GM18499 (cell line): ENCODE results near the gene LRRC4C.

Experiments used
- ATAC-seq: cut with Tn5 transposase; IDR thresholded peaks from one replicate; pipeline ENCODE4 v1.9.1; 2021; ENCODE audit warnings: moderate number of reproducible peaks; ENCODE audit not compliant: insufficient read depth, unreplicated experiment

LRRC4C gene

GRCh38 chr11:40421208-40421981 lies 1038.1 kb downstream of the LRRC4C start:
- ATAC-seq, result no peak

- ATAC-seq, result no peak
Measured at GRCh38 chr11:40417627-40418026, 1041.8 kb downstream of the LRRC4C start.

GRCh38 chr11:40407355-40407754 lies 1052.1 kb downstream of the LRRC4C start:
- no peak for ATAC-seq

- no peak for ATAC-seq
Measured at GRCh38 chr11:40405614-40406013, 1053.8 kb downstream of the LRRC4C start.

GRCh38 chr11:40403321-40403720 lies 1056.1 kb downstream of the LRRC4C start:
- no peak for ATAC-seq

GRCh38 chr11:40401132-40401853 lies 1058.2 kb downstream of the LRRC4C start:
- ATAC-seq, result no peak

- ATAC-seq, result no peak
Measured at GRCh38 chr11:40397141-40397540, 1062.3 kb downstream of the LRRC4C start.

- no peak for ATAC-seq
Measured at GRCh38 chr11:40393511-40393910, 1065.9 kb downstream of the LRRC4C start.

GRCh38 chr11:40391679-40392078 lies 1067.8 kb downstream of the LRRC4C start:
- ATAC-seq, result no peak

- no peak for ATAC-seq
Measured at GRCh38 chr11:40388097-40388818, 1071.2 kb downstream of the LRRC4C start.

GRCh38 chr11:40387240-40387980 lies 1072.0 kb downstream of the LRRC4C start:
- no peak for ATAC-seq

GRCh38 chr11:40384991-40385390 lies 1074.5 kb downstream of the LRRC4C start:
- no peak for ATAC-seq

- no peak for ATAC-seq
Measured at GRCh38 chr11:40381481-40381880, 1078.0 kb downstream of the LRRC4C start.

- no peak for ATAC-seq
Measured at GRCh38 chr11:40380835-40381234, 1078.6 kb downstream of the LRRC4C start.

GRCh38 chr11:40376331-40376730 lies 1083.1 kb downstream of the LRRC4C start:
- ATAC-seq, result no peak

- no peak for ATAC-seq
Measured at GRCh38 chr11:40370821-40371616, 1088.4 kb downstream of the LRRC4C start.

- no peak for ATAC-seq
Measured at GRCh38 chr11:40360206-40360798, 1099.2 kb downstream of the LRRC4C start.

GRCh38 chr11:40354121-40354520 lies 1105.3 kb downstream of the LRRC4C start:
- no peak for ATAC-seq

GRCh38 chr11:40340911-40341310 lies 1118.5 kb downstream of the LRRC4C start:
- no peak for ATAC-seq
